ENCODE measurements around the gene ETV5.
"Not testable (repeated sequence)": the region's sequence is repeated elsewhere in the genome, so short reads cannot be mapped to it uniquely, and the experiment has no call there.

The ETV5 gene

GRCh38 chr3:186021673-186022362, 87.1 kb downstream of the ETV5 start:
- DNase-seq (ENCODE audit: low spot score), result peak; percentile 40

GRCh38 chr3:186021250-186021649, 87.6 kb downstream of the ETV5 start:
- not testable (repeated sequence) for DNase-seq (ENCODE audit: low spot score)

GRCh38 chr3:186019288-186019687, 89.6 kb downstream of the ETV5 start:
- DNase-seq (ENCODE audit: low spot score), result not testable (repeated sequence)

GRCh38 chr3:186014866-186015265, 94.0 kb downstream of the ETV5 start:
- DNase-seq (ENCODE audit: low spot score), result no peak

- DNase-seq (ENCODE audit: low spot score), result no peak
Measured at GRCh38 chr3:186013312-186013711, 95.6 kb downstream of the ETV5 start.

- no peak for DNase-seq (ENCODE audit: low spot score)
Measured at GRCh38 chr3:186012137-186012536, 96.8 kb downstream of the ETV5 start.

- DNase-seq (ENCODE audit: low spot score), result no peak
Measured at GRCh38 chr3:186004671-186005070, 104.2 kb downstream of the ETV5 start.

GRCh38 chr3:186004209-186004608, 104.7 kb downstream of the ETV5 start:
- no peak for DNase-seq (ENCODE audit: low spot score)

- DNase-seq (ENCODE audit: low spot score), result no peak
Measured at GRCh38 chr3:186003610-186004009, 105.3 kb downstream of the ETV5 start.

GRCh38 chr3:186002884-186003472, 105.9 kb downstream of the ETV5 start:
- peak; percentile 44 for DNase-seq (ENCODE audit: low spot score)

- no peak for DNase-seq (ENCODE audit: low spot score)
Measured at GRCh38 chr3:186001842-186002241, 107.0 kb downstream of the ETV5 start.

GRCh38 chr3:185999221-185999620, 109.7 kb downstream of the ETV5 start:
- no peak for DNase-seq (ENCODE audit: low spot score)

- DNase-seq (ENCODE audit: low spot score), result no peak
Measured at GRCh38 chr3:185998136-185998535, 110.8 kb downstream of the ETV5 start.

- DNase-seq (ENCODE audit: low spot score), result no peak
Measured at GRCh38 chr3:185997130-185997529, 111.8 kb downstream of the ETV5 start.
